OCI-LY7 (cell line): ENCODE results near the gene TSPAN31.

Experiments used
- CTCF ChIP-seq: fragments of 200-600 bp; sonication (generic); conservative IDR thresholded peaks from 2 replicates; pipeline ENCODE4 v1.5.1; 2014; ENCODE audit warnings: mild to moderate bottlenecking, antibody characterized with exemption, low read length, moderate library complexity, mixed read lengths
- EZH2phosphoT487 ChIP-seq: fragments of 200-600 bp; sonication (generic); IDR thresholded peaks from 2 replicates; pipeline ENCODE4 v1.6.1; 2018; ENCODE audit warnings: low read depth, borderline replicate concordance, mild to moderate bottlenecking, mixed run types, antibody characterized with exemption, low read length, moderate library complexity, mixed read lengths

- no peak for TF ChIP-seq CTCF
- TF ChIP-seq EZH2phosphoT487, result no peak
These were observed 29.1 kb upstream of the TSPAN31 start for GRCh38 chr12:57715786-57716185.
